HG02973 (cell line): Measurements from ENCODE around the gene BABAM2.
"Not testable (repeated sequence)": the region's sequence is repeated elsewhere in the genome, so short reads cannot be mapped to it uniquely, and the experiment has no call there.

Experiments used
- ATAC-seq: cut with Tn5 transposase; IDR thresholded peaks from one replicate; pipeline ENCODE4 v1.9.1; 2021; ENCODE audit warnings: moderate library complexity; ENCODE audit not compliant: unreplicated experiment

BABAM2 gene

DNA sequence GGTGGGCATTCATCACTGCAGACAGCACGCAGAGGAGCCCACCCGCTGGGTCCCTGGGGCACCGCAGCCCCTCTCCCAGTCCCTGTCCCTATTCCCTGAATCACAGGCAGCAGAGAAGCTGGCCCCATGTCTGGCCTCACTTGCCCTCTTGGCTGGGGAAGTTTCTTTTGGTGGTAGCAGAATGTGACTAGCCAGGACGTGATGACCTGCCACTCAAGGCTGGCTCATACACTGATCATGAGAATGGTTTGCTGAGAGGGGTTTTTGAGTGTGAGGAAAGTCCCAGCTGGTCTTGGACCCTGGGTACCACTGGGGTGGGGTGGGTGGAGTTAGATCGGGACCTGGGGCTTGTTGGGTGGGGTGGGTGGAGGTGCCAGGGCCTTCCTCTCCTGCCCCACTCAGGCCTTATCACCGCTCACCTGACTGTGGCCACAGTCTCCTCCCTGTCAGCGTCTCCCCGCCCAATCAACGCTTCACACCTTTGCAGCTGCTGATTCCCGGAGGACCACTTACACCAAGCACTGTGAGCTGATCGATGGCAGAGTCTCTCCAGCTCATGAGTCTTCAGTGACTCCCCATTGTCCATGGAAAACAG is 473.3 kb downstream of the BABAM2 start:
- no peak for ATAC-seq

DNA sequence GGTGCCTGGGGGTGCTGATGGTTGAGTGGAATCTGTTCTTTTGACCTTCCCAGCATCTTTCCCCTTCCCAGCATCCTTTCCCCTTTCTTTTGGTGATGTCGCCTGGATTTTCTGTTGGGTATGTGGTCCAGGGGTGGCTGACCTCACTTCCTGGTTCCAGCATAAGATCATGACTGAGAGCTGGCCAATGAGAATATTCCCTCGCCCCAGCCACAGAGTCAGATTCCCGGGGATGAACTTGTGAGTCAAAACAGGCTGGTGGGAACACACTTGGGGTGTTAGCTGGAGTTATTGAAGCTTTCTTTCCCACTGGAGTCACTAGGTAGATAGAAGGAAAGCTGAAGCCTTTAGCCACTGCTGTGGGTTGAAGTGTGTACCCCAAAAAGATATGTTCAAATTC is 474.1 kb downstream of the BABAM2 start:
- ATAC-seq: no peak

DNA sequence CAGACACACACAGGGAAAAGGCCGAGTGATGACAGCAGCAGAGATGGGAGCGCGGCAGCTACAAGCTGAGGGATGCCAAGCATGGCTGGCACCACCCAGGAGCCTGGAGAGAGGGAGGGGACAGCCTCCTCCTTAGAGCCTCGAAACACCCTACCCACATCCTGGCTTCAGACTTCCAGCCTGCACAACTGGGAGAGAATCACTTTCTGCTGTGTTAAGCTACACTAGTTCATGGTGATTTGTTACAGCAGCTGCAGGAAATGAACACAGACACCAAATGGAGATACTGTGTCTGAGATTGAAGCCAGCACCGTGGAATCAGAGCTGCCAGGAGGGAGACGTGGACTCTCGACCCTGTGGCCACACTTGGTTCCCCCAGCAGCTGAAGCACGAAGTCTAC is 474.6 kb downstream of the BABAM2 start:
- no peak for ATAC-seq

DNA sequence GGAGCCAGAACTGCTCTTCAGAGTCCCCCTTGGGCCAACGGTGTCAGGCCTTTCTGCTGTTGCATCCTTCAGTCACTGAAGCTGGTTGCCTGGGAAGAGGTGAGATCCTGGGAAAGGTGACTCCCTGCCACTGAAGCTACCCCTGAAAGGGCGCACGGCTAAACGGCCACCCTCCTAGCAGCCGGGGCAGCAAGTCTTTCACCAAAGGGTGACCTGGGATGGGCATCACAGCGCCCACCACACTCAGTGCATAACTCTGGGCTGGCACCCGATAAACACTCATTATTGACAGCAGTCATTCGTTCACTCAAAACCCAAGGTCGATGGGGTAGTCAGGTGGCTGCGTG is 475.6 kb downstream of the BABAM2 start:
- ATAC-seq: no peak

DNA sequence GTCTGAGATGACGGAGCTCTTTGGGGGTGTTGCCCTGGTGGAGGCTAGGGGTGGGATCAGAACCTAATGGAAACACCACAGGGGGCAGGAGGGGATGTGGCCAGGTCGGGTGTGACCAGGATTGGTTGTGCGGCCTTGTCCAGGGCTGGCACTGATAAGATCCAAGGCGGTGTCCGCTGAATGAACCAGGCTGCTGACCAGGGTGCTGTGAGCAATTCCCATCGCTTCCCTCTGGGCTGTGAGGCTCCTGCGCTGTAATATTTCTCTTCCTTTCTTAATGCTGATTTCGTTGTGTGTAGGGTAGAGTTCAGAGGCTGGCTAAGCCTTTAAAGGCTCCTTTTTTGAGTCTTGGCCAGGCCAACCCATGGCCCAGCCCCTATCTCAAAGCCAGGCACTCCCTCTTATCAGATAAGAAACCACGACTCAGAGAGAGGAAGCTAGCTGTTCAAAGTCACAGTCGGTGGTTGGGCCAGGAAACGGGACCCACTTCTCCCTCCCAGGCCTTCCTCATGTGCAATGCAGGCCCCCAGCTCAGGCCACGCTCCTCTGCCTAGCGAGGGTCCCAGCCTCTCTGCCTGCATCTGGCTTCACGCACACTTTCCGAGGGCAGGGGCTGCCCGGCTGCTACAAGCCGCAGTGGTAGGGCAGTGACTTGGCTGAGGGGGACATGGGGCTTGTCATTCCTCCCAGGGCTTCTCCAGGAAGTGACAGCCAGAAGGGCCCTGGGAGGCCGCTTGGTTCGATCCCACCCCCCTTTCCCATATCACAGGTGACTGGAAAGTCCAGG is 476.2 kb downstream of the BABAM2 start:
- no peak for ATAC-seq

DNA sequence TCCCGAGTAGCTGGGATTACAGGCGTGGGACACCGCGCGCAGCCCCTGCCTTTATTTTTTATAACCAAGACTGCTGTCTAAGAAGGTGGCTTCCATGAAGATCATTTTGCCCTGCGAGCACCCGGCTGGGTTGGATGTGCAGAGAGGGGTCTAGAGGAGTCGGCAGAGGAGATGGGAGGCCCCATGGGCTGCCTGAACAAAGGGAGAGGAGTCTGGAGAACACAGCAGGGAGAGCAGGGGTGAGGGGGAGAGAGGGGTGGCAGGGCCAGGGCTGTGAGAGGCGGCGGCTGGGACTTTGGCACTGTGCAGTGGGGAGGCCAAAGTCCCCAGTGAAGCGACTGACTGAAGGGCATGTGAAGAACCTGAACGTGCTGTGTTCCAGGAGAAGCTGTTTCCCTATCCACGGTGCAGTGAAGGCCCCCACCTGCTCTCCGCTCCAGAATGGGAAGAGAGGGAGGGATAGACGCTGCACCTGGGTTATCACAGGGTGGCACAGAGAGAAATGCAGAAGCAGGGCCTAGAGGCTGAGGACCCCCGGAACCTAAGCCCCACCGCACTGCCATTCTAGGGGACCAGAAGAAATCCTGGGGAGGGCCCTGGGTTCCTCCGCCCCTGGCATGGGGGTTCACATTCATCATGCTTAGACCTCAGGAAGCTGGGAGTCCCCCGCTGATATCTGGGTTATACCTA is 477.3 kb downstream of the BABAM2 start:
- no peak for ATAC-seq

DNA sequence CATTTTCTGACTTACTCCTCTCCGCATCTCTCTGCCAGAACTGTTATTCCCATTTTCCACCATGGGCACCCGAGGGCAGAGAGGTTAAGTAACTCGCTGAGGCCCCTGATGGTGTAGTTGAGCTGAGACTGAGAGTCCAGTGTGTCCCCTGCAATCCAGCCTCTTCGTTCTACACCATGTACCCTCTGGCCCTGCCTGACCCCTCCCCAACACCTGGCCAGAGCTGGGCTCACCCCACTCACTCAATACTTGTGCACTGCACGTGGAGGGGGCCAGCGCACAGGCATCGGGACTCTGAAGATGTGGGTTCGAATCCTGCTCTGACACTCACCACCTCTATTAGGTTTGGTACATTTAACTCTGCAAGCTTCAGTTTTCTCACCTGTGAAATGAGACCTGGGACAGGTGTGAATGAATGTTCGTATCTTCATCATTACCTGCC is 477.8 kb downstream of the BABAM2 start:
- no peak for ATAC-seq

DNA sequence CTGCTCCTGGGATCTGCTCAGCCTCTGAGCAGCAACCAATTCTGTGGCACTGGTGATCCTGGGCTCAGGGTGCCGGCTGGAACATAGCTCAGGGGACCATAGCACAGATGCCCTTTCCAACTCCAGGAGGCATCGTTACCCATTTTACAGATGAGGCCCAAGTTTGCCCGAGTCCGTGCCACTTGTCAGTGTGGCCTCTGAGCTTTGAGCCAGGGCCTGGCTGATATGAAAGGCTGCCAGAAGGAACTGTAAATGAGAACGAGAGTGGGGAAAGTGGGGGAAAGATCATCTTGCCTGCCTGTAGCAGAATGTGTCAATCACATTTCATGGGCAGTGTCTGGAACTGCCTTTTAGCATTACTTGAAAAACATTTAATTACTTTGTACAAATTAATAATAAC is 478.8 kb downstream of the BABAM2 start:
- ATAC-seq: no peak

DNA sequence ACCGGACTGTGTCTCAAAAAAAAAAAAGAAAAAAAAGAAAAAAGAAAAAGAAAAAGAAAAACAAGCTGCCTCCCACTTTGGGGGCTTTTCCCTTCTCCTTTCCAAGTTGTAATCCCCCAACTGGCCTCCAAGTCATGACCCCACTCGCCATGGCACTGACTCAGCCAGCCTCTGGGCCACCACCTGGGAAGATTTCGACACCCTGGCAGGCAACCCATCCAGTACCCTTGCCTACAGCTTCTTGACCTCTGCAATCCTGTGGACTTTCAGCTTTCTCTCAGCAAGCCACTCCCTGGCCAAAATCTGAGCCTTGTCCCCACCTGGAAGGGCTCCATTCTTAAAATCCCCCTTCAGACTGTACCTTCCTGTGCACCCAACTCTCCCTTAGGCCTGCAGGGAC is 479.8 kb downstream of the BABAM2 start:
- no peak for ATAC-seq

DNA sequence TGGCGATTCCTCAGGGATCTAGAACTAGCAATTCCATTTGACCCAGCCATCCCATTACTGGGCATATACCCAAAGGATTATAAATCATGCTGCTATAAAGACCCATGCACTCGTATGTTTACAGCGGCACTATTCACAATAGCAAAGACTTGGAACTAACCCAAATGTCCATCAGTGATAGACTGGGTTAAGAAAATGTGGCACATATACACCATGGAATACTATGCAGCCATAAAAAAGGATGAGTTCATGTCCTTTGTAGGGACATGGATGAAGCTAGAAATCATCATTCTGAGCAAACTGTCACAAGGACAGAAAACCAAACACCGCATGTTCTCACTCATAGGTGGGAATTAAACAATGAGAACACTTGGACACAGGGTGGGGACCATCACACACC is 481.2 kb downstream of the BABAM2 start:
- ATAC-seq: not testable (repeated sequence)

DNA sequence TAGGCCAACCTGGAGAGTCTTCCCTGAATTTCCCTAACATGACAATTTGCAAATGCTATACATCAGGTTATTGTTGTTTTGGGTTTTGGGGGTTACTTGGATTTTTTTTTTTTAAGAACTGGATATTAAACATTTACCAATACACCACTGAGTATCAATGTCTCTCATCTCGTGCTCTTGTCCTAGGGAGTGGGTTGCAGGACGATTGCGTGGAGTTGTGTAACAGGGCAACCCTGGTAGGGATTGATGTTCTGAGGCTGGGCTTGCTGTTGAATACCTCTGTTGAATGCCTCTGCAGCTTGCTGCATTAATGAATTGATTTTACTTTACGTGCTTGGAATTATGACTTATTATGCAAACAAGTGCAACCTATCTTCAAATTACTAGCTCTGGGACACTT is 483.3 kb downstream of the BABAM2 start:
- ATAC-seq: no peak

DNA sequence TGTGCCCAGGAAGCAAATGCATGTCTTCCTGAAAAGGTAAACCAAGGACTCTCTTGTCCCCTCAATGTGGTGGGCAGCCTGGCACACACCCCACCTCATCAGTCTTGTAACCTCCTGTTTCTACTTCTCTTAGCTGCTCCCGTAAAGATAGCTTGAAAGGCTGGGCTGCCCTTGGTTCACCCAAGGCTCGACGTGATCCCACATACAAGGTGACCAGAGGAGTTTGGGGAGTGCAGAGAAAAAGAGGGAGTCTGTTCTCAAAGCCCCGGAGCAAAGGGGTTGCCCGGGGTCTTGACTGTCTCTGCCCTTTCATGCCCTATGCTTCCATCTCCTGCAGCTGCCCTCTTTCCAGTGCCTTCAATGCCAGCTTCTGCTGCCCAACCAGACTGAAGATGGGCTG is 483.8 kb downstream of the BABAM2 start:
- ATAC-seq: no peak

DNA sequence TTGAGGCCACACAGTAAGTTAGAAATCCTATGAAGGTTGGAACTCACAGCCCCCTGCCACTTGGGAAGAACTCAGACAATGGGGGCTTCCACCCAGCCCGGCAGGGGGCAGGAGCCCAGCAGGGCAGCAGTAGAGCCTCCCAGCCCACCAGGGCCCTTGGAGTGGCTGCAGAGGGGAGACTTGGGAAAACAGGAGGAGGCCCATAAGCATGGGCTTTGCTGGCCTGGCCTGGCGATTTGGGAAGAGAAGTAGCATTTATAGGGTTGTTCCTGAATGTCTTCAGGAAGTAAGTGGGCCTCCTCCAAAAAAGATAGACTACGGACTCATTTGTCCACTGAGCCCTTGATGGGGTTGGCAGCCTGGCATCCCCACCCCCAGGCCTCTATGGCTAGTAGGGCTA is 484.7 kb downstream of the BABAM2 start:
- ATAC-seq: no peak

DNA sequence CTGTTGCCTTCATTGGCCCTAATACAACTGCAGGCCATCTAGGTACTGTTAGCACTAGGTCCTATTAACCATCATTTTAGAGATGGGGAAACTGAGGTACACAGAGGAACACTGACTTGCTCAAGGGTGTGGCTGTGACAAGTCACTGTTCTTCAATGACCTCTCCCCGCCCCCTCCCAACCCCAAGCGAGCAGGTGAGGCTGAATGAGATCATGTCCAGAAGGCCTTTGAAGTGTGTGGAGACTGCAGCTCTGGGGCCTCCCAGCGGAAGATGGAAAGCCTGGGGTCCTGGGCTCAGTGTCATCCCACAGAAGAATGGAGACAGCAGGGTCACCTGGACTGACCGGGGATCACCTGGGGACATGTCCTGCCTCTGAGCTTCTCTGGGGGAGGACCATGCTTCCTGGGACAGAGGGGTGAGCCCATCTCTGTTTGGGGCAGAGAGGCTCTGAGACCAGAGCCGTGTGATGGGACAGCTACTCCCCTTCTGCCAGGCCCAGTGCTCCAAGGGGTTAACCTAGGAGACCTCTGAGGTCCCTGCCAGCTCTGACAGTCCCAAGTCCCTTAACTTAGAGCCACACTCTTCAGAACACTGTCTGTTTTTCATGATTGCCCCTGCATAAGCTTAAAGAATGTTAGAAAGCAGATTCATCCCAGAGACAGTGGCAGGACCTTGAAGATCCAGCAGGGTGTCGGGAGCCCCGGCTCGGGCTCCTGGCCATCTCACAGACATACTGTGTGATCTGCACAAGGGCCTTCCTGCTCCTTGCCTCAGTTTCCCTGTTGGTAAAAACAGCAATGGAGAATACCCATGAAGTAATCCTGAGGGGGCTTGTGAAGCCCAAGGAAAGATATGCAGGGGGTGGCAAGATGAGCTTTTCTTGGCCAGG is 485.5 kb downstream of the BABAM2 start:
- ATAC-seq: no peak

DNA sequence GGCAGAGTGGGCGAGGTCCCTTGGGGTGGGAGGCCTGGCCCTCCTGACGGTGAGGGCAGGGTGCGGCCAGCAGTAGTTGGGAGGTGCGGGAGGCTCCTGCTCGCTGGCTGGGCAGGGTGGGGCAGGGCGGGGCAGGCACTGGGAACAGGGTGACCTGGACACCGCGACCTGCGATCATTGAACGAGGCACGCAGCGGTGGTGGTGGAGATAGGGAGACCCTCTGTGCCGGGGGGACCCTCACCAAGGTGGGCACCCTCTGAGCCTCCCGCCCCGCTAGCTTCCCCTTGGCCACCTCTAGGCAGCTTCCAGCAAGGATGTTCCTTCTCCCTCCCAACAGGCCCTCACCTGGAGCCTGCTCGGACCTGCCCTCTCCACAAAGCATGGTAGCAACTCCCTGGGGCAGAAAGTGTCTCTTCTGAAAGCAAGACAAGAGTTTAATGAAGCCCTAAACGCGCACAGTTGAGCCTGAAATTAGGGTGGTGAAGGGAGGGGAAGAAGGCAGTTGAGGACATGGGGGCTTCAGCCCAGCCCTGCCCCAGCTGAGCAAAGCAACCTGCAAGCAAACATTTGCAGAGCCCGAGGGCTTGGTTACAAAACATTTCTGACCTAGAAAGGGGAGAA is 486.8 kb downstream of the BABAM2 start:
- no peak for ATAC-seq

DNA sequence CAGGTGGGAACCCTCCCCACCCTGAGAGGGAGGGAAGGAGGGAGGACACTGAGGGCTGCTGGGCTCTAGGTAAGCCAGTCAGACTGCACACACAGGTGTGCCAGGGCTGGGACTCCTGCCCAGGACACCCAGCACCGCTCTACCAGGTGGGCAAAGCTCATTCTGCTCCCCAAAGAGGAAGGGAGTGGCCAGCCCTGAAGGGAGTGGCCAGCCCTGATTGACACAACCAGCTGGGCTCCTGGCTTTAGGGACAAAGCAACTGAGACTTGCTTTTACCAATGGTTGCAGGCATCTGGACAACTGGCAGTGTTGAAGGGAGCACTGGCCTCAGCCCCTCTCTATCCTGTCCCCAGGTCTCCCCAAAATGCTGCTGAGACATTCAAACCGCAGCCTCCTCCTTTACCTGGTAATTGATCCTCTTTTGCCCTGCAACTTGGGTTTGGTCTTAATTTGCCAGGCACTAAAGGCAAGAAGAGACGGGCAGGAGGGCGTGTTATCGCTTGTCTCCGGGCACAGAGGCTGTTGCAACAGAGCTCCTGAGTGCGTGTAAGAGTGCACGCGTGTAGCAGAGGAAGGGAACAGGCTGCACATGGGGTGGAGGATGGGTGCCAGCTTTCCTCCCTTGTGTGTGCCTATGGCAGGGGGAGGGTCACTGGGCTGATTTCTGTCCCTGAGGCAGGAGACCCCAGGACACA is 487.6 kb downstream of the BABAM2 start:
- no peak for ATAC-seq

DNA sequence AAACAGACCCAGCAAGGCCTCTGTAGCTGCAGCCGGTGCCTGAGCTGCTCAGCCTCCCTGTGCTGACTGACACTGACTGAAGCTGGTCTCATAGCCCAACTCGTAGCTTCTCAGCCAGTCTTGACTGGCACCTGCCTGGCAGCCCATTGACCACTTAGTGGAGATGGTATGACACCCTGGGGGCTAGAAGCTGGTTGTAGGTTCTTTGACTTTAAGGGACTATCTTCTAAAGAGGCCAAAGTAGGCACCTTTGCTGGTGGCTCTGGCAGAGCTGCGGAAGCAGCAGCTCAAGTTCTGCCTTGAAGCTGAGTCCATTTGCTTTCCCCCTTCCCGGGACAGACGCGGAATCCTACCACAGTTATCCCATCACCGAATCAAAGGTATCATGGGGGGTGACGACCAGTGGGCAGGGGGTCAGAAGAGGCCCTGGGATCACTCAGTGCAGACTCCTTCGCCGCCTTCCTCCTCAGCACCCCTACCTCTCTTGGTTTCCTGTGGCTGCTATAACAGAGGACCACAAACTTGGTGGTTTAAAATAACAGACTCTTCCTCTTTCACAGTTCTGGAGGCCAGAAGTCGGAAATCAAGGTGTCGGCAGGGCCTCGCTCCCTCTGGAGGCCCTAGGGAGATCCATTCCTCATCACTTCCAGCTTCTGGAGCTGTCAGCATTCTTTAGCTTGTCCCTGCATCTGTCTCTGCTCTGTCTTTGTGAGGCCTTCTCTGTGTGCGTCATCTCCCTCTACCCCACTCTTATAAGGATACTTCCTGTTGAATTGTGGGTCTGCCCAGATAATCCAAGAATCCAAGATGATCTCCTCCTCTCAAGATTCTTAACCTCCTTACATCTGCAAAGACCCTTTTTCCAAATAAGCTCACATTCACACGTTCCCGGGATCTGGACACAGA is 488.4 kb downstream of the BABAM2 start:
- ATAC-seq: no peak

DNA sequence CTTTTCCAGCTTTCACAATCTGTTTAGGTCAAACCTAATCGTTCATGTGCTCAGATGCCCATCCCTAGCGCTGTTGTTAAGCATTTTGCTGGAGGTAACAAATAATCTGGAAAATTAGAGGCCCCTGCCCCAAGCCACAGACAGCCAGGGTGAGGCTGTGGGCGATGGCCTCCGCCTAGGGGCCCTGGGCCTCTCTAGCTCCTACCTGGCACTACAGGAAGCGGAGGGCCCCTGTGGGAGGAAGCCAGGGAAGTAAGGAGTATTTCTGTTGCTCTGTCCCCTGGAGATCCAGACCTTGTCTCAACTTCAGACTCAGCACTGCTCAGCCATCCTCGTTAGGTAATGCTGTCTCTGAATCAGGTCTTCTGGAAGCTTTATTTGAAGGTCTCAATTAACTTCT is 489.7 kb downstream of the BABAM2 start:
- ATAC-seq: no peak
